ENCODE measurements around the gene MFGE8.
"Not testable (repeated sequence)": the region's sequence is repeated elsewhere in the genome, so short reads cannot be mapped to it uniquely, and the experiment has no call there.

DNA sequence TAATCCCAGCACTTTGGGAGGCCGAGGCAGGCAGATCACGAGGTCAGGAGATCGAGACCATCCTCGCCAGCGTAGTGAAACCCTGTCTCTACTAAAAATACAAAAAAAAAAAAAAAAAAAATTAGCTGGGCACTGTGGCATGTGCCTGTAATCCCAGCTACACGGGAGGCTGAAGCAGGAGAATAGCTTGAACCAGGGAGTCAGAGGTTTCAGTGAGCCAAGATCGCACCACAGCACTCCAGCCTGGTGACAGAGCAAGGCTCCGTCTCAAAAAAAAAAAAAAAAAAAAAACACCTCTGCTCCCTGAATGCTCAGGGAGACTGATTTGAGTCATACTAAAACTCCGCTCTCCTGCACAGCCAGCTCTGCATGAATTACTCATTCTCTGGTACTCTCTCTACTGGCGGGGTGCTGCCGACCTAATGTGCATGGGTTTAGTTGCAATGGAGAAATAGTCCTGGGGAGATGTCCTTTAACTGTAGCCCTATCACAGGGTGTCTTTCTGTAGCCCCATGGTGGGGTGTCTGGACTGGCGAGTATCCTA is 7.8 kb upstream of the MFGE8 start:
- TF ChIP-seq, protein P1, sequence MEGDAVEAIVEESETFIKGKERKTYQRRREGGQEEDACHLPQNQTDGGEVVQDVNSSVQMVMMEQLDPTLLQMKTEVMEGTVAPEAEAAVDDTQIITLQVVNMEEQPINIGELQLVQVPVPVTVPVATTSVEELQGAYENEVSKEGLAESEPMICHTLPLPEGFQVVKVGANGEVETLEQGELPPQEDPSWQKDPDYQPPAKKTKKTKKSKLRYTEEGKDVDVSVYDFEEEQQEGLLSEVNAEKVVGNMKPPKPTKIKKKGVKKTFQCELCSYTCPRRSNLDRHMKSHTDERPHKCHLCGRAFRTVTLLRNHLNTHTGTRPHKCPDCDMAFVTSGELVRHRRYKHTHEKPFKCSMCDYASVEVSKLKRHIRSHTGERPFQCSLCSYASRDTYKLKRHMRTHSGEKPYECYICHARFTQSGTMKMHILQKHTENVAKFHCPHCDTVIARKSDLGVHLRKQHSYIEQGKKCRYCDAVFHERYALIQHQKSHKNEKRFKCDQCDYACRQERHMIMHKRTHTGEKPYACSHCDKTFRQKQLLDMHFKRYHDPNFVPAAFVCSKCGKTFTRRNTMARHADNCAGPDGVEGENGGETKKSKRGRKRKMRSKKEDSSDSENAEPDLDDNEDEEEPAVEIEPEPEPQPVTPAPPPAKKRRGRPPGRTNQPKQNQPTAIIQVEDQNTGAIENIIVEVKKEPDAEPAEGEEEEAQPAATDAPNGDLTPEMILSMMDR (conservative IDR thresholded peaks at IDR 0.05; ENCODE audit: low read depth, low read length) = not testable (repeated sequence)
- not testable (repeated sequence) for TF ChIP-seq EZH2 (IDR thresholded peaks at IDR 0.05; ENCODE audit: low read length, unreplicated experiment)

Measured in PC-3 (cell line).